Endothelial cell of umbilical vein (primary cell): ENCODE data around the gene OSBPL8. TPM values are rescaled to one million over a fixed set of nuclear protein-coding genes. Genes with fewer than 3 reads are reported as not detected.

Source experiments
- BruUV-seq: library from RNA; stranded (reverse); fragments of 400-500 nt; replicated peaks from 2 replicates; lab custom pipeline; 2021; lab: Mats Ljungman, UMichigan
- CTCF ChIA-PET: fragments of 300-600, 350-600 bp; sonication (Branson Sonifier 250); formaldehyde crosslinking; loops from one replicate; lab custom pipeline; 2021; ENCODE audit warnings: antibody characterized with exemption, inconsistent platforms; lab: Charles Lee
- POLR2A ChIA-PET: fragments of 300-600, 350-600 bp; sonication (Branson Sonifier 250); formaldehyde crosslinking; loops from one replicate; lab custom pipeline; 2021; ENCODE audit warnings: antibody characterized with exemption, inconsistent platforms; lab: Charles Lee
- DNase-seq: peaks from one replicate; pipeline ENCODE4 v3.0.0-alpha.2; 2011; ENCODE audit warnings: low read depth, low spot score
- FAIRE-seq: peaks from 2 replicates; lab custom pipeline; 2011; peaks lifted over from hg19 to GRCh38; lab: Jason Lieb, UNC
- H2AFZ ChIP-seq: 2 replicates; pipeline ENCODE4 v1.6.0; 2012; ENCODE audit warnings: low read depth, low read length, control low read depth, inconsistent platforms
- H3K27ac ChIP-seq: 2 replicates; pipeline ENCODE4 v1.5.1; 2011; ENCODE audit warnings: low read depth, mild to moderate bottlenecking, control low read depth, low read length, moderate library complexity; ENCODE audit not compliant: insufficient read depth
- H3K27me3 ChIP-seq, 2 experiments: 2 replicates each; pipeline versions ENCODE4 v1.6.0 to v1.6.1; 2011; ENCODE audit warnings: low read length in 2 of 2, mixed read lengths in 1 of 2; ENCODE audit not compliant: control insufficient read depth in 2 of 2, insufficient read depth in 2 of 2
- H3K36me3 ChIP-seq, 2 experiments: 2 replicates in 1 of 2; 3 replicates in 1 of 2; pipeline ENCODE4 v1.5.1; 2011; ENCODE audit warnings: low read length in 2 of 2, mild to moderate bottlenecking in 1 of 2, moderate library complexity in 1 of 2; ENCODE audit not compliant: control insufficient read depth in 2 of 2, insufficient read depth in 2 of 2; ENCODE audit errors: extremely low read depth in 1 of 2
- H3K4me1 ChIP-seq: 3 replicates; pipeline ENCODE4 v1.5.1; 2011; ENCODE audit warnings: mild to moderate bottlenecking, low read length; ENCODE audit not compliant: control insufficient read depth, insufficient read depth; ENCODE audit errors: extremely low read depth
- H3K4me2 ChIP-seq: 2 replicates; pipeline ENCODE4 v1.6.1; 2011; ENCODE audit warnings: low read length, control low read depth, mixed read lengths; ENCODE audit not compliant: insufficient read depth
- H3K4me3 ChIP-seq, 3 experiments: fragments of 200-600 bp in 1 of 3; sonication (generic), shearing (Covaris generic) in 1 of 3; replicated peaks in 1 of 3; 2 replicates each; pipeline ENCODE4 v1.5.1; 2011 to 2016; ENCODE audit warnings: control low read depth in 3 of 3, low read length in 3 of 3, mild to moderate bottlenecking in 2 of 3, inconsistent platforms in 1 of 3, low read depth in 1 of 3, moderate library complexity in 1 of 3; ENCODE audit not compliant: insufficient read depth in 1 of 3
- H3K79me2 ChIP-seq: 2 replicates; pipeline ENCODE4 v1.6.0; 2012; ENCODE audit warnings: low read length, inconsistent platforms; ENCODE audit not compliant: control insufficient read depth, insufficient read depth
- H3K9ac ChIP-seq: replicated peaks from 2 replicates; pipeline ENCODE3; 2011; ENCODE audit warnings: low read length, control low read depth; ENCODE audit not compliant: insufficient read depth; ENCODE audit errors: extremely low read depth
- H3K9me1 ChIP-seq: replicated peaks from 3 replicates; pipeline ENCODE4 v1.6.0; 2011; ENCODE audit warnings: mild to moderate bottlenecking, low read length; ENCODE audit not compliant: control insufficient read depth, insufficient read depth; ENCODE audit errors: extremely low read depth
- H3K9me3 ChIP-seq: replicated peaks from 2 replicates; pipeline ENCODE4 v1.5.1; 2012; ENCODE audit warnings: low read length, inconsistent platforms; ENCODE audit not compliant: control insufficient read depth, insufficient read depth
- H4K20me1 ChIP-seq: replicated peaks from 2 replicates; pipeline ENCODE3; 2011; ENCODE audit warnings: mild to moderate bottlenecking, low read length; ENCODE audit not compliant: control insufficient read depth, insufficient read depth; ENCODE audit errors: extremely low read depth
- EZH2 ChIP-seq: IDR thresholded peaks from 2 replicates; pipeline ENCODE4 v1.6.1; 2012; ENCODE audit warnings: borderline replicate concordance, low read depth, mild to moderate bottlenecking, moderate library complexity, low read length, inconsistent platforms; ENCODE audit not compliant: severe bottlenecking
- FOS ChIP-seq: IDR thresholded peaks from 2 replicates; pipeline ENCODE4 v1.6.1; 2011; ENCODE audit warnings: mild to moderate bottlenecking, low read length, moderate library complexity, borderline replicate concordance; ENCODE audit not compliant: insufficient read depth
- GATA2 ChIP-seq: IDR thresholded peaks from 2 replicates; pipeline ENCODE4 v1.7.0; 2011; ENCODE audit warnings: low read depth, mild to moderate bottlenecking, moderate library complexity, mixed read lengths, low read length; ENCODE audit not compliant: insufficient read length, insufficient read depth
- JUN ChIP-seq: IDR thresholded peaks from 2 replicates; pipeline ENCODE4 v1.6.1; 2011; ENCODE audit warnings: borderline replicate concordance, low read depth; ENCODE audit not compliant: insufficient read length, insufficient read depth
- MYC ChIP-seq: IDR thresholded peaks from one replicate; pipeline ENCODE4 v1.6.1; 2011; ENCODE audit warnings: mild to moderate bottlenecking, low read depth, low read length
- POLR2A ChIP-seq: IDR thresholded peaks from 2 replicates; pipeline ENCODE4 v1.6.1; 2012; ENCODE audit warnings: low read depth, mild to moderate bottlenecking, control low read depth, low read length
- POLR2AphosphoS5 ChIP-seq: IDR thresholded peaks from 2 replicates; pipeline ENCODE4 v1.6.1; 2012; ENCODE audit warnings: low read depth, mild to moderate bottlenecking, control low read depth, low read length, moderate library complexity; ENCODE audit not compliant: insufficient read depth
- dilution Hi-C: fragments of 300-500 bp; cut with MboI; formaldehyde crosslinking; loops from one replicate; pipeline ENCODE4 v1.15.0; 2019; ENCODE audit warnings: low sequenced_read_pairs; ENCODE audit not compliant: extremely low pct_ligation_motif_present
- intact Hi-C: fragments of 100-400 bp; cut with micrococcal nuclease; formaldehyde crosslinking; loops from one replicate; pipeline ENCODE4 v1.10.0; 2022
- polyA plus RNA-seq, 4 experiments: library from polyadenylated mRNA; depleted of rRNA in 3 of 4; stranded (reverse) in 3 of 4; unstranded in 1 of 4; fragments of >200 nt; gene quantifications; 2 replicates each; pipeline versions ENCODE4 v1.2.1 to v1.2.3, GENCODE V29; 2011 to 2012; ENCODE audit warnings: missing spikeins in 1 of 4
- total RNA-seq: library from RNA; stranded (reverse); gene quantifications from 2 replicates; pipeline ENCODE4 v1.2.3, GENCODE V29; 2021
- TF ChIP-seq, protein P1 (sequence below): IDR thresholded peaks from 2 replicates; pipeline ENCODE4 v1.6.1; 2011; ENCODE audit not compliant: insufficient read depth, insufficient read length
- TF ChIP-seq, protein P2 (sequence below), 2 donors: IDR thresholded peaks; 1 replicate in 1 of 2; 2 replicates in 1 of 2; pipeline ENCODE4 v1.5.1; 2011; ENCODE audit warnings: low read length in 2 of 2, mild to moderate bottlenecking in 2 of 2, moderate library complexity in 2 of 2, control low read depth in 1 of 2, inconsistent platforms in 1 of 2, low read depth in 1 of 2; ENCODE audit not compliant: insufficient read depth in 1 of 2; ENCODE audit errors: extremely low read depth in 1 of 2

The OSBPL8 gene
- total and polyA plus RNA-seq, 2 donors (not counting 3 experiments of a cell fraction or from before 2014, with no cell fraction given): 10.3 to 47.6 TPM

DNA sequence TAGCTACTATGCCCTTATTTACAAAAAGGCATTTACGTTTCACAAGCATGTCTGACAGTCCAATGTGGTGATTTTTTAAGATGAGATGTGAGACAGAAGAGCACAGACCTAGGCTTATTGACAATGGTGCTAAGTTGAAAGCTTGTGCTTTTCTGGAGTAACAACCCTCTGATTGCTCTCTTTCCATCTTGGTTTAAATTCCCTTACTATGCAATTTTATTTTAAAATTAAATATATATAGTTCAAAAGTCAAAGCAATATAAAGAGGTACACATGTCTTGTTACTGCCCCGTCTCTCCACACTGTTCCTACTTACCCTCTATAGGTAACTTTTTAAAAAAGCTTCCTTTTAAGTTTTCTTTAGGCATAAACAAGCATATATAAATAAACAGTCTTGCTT, 172.0 kb downstream of the OSBPL8 start:
- dilution Hi-C loops: no loop called here
- ChIA-PET POLR2A (no interaction called here), CTCF (interaction anchor here (1.1 kb wide), 1 partner anchor 8 kb away, joined by 3 read pairs; no protein-coding TSS in a partner anchor)
- H3K4me1 ChIP-seq: no peaks in the 10 kb centered on the region
- no peak for DNase-seq
- no peak overlapping the region for H3K9ac ChIP-seq
- H3K27me3 ChIP-seq: no peaks in the 10 kb centered on the region
- BruUV-seq: no TSS peak
- H3K9me1 ChIP-seq: no peaks in the 10 kb centered on the region
- H3K79me2 ChIP-seq: no peaks in the 10 kb centered on the region
- no peak overlapping the region for H3K4me3 ChIP-seq
- TF ChIP-seq MYC: no peak
- TF ChIP-seq POLR2A: no peak
- TF ChIP-seq FOS: no peak
- TF ChIP-seq EZH2: no peak
- TF ChIP-seq GATA2: no peak
- TF ChIP-seq, protein P1, sequence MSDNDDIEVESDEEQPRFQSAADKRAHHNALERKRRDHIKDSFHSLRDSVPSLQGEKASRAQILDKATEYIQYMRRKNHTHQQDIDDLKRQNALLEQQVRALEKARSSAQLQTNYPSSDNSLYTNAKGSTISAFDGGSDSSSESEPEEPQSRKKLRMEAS: no peak
- TF ChIP-seq POLR2AphosphoS5: no peak
- TF ChIP-seq JUN: no peak
- TF ChIP-seq, protein P2, sequence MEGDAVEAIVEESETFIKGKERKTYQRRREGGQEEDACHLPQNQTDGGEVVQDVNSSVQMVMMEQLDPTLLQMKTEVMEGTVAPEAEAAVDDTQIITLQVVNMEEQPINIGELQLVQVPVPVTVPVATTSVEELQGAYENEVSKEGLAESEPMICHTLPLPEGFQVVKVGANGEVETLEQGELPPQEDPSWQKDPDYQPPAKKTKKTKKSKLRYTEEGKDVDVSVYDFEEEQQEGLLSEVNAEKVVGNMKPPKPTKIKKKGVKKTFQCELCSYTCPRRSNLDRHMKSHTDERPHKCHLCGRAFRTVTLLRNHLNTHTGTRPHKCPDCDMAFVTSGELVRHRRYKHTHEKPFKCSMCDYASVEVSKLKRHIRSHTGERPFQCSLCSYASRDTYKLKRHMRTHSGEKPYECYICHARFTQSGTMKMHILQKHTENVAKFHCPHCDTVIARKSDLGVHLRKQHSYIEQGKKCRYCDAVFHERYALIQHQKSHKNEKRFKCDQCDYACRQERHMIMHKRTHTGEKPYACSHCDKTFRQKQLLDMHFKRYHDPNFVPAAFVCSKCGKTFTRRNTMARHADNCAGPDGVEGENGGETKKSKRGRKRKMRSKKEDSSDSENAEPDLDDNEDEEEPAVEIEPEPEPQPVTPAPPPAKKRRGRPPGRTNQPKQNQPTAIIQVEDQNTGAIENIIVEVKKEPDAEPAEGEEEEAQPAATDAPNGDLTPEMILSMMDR (IDR thresholded peaks at IDR 0.05; ENCODE audit: extremely low read depth in 1 of 2, insufficient read depth in 1 of 2, low read depth in 1 of 2, low read length in 2 of 2): no peak
- H3K36me3 ChIP-seq: peaks cover 0 to 2% of the 10 kb centered on the region in 2 experiments
- intact Hi-C loops: no loop called here
- no peak overlapping the region for H3K4me2 ChIP-seq
- FAIRE-seq: no peak
- H3K9me3 ChIP-seq: no peaks in the 10 kb centered on the region
- H4K20me1 ChIP-seq: no peaks in the 10 kb centered on the region
- no peak overlapping the region for H2AFZ ChIP-seq
- H3K27ac ChIP-seq: no peak overlapping the region
